H1 (cell line): ENCODE results near the gene TASOR2. TPM values are rescaled to one million over a fixed set of nuclear protein-coding genes. Genes with fewer than 3 reads are reported as not detected.

ENCODE experiments used
- CTCF ChIA-PET: fragments of 300-600 bp; sonication (Branson Sonifier 250); formaldehyde crosslinking; loops from one replicate; lab custom pipeline; 2021; ENCODE audit not compliant: partially characterized antibody; lab: Charles Lee
- POLR2A ChIA-PET: fragments of 300-600 bp; sonication (Branson Sonifier 250); formaldehyde crosslinking; loops from one replicate; lab custom pipeline; 2021; ENCODE audit warnings: inconsistent platforms; ENCODE audit not compliant: partially characterized antibody; lab: Charles Lee
- DNase-seq, 2 experiments: peaks; one replicate each; pipeline versions ENCODE4 v3.0.0 to v3.0.0-alpha.2; 2010 to 2022; ENCODE audit warnings: low spot score in 2 of 2, low read depth in 1 of 2, mixed read lengths in 1 of 2
- FAIRE-seq: peaks from 2 replicates; lab custom pipeline; 2011; peaks lifted over from hg19 to GRCh38; lab: Jason Lieb, UNC
- H2AFZ ChIP-seq: 2 replicates; pipeline ENCODE4 v1.8.1; 2012; ENCODE audit warnings: low read length, inconsistent platforms
- H2AK5ac ChIP-seq: 2 replicates; pipeline ENCODE4 v1.6.1; 2013; ENCODE audit warnings: low read depth, low read length
- H2BK120ac ChIP-seq: replicated peaks from 2 replicates; pipeline ENCODE3; 2013; ENCODE audit warnings: low read depth, low read length, inconsistent platforms
- H2BK12ac ChIP-seq: 2 replicates; pipeline ENCODE4 v1.6.1; 2013; ENCODE audit warnings: low read depth, low read length
- H2BK15ac ChIP-seq: 2 replicates; pipeline ENCODE4 v1.6.1; 2013; ENCODE audit warnings: low read length
- H2BK20ac ChIP-seq: 2 replicates; pipeline ENCODE4 v1.6.1; 2013; ENCODE audit warnings: low read length
- H2BK5ac ChIP-seq: 2 replicates; pipeline ENCODE4 v1.6.1; 2013; ENCODE audit warnings: low read depth, low read length
- H3K14ac ChIP-seq: 2 replicates; pipeline ENCODE4 v1.6.1; 2013; ENCODE audit warnings: inconsistent platforms; ENCODE audit not compliant: insufficient read length
- H3K18ac ChIP-seq: 2 replicates; pipeline ENCODE4 v1.6.1; 2013; ENCODE audit warnings: low read length; ENCODE audit errors: extremely low read depth
- H3K23ac ChIP-seq: 2 replicates; pipeline ENCODE4 v1.6.1; 2013; ENCODE audit warnings: inconsistent platforms; ENCODE audit not compliant: insufficient read length
- H3K23me2 ChIP-seq: 2 replicates; pipeline ENCODE4 v1.6.1; 2013; ENCODE audit warnings: low read depth, low read length
- H3K27ac ChIP-seq: 2 replicates; pipeline ENCODE4 v1.6.1; 2011; ENCODE audit warnings: low read depth, low read length, inconsistent platforms
- H3K27me3 ChIP-seq, 4 experiments: replicated peaks in 1 of 4; 1 replicate in 1 of 4; 2 replicates in 3 of 4; pipeline versions ENCODE4 v1.6.1 to v1.8.1; 2011 to 2013; ENCODE audit warnings: low read length in 3 of 4, mild to moderate bottlenecking in 3 of 4, inconsistent platforms in 2 of 4, mixed read lengths in 2 of 4, moderate library complexity in 1 of 4; ENCODE audit not compliant: control insufficient read depth in 3 of 4, insufficient read depth in 3 of 4; ENCODE audit errors: extremely low read depth in 1 of 4
- H3K36me3 ChIP-seq, 4 experiments: 2 replicates each; pipeline versions ENCODE4 v1.6.1 to v1.8.1; 2011 to 2013; ENCODE audit warnings: mild to moderate bottlenecking in 4 of 4, low read length in 3 of 4, moderate library complexity in 2 of 4, control low read depth in 1 of 4, inconsistent platforms in 1 of 4; ENCODE audit not compliant: insufficient read depth in 4 of 4, control insufficient read depth in 2 of 4
- H3K4ac ChIP-seq: replicated peaks from 2 replicates; pipeline ENCODE3; 2013; ENCODE audit warnings: low read length, low read depth, mixed read lengths, inconsistent platforms; ENCODE audit not compliant: insufficient read length
- H3K4me1 ChIP-seq, 4 experiments: replicated peaks in 1 of 4; 1 replicate in 1 of 4; 2 replicates in 3 of 4; pipeline versions ENCODE4 v1.6.1 to v1.8.1; 2011 to 2013; ENCODE audit warnings: low read length in 3 of 4, inconsistent platforms in 2 of 4, mixed read lengths in 1 of 4; ENCODE audit not compliant: insufficient read depth in 4 of 4, control insufficient read depth in 3 of 4
- H3K4me2 ChIP-seq, 2 experiments: 2 replicates each; pipeline versions ENCODE4 v1.6.1 to v1.8.1; 2011 to 2013; ENCODE audit warnings: low read depth in 2 of 2, low read length in 2 of 2, control low read depth in 1 of 2, inconsistent platforms in 1 of 2, mild to moderate bottlenecking in 1 of 2; ENCODE audit not compliant: insufficient read depth in 1 of 2
- H3K4me3 ChIP-seq, 4 experiments: fragments of 200-600, 300-600 bp in 1 of 4; sonication (generic), shearing (Covaris generic), sonication (Bioruptor Twin) in 1 of 4; 2 replicates each; pipeline versions ENCODE4 v1.5.1 to v1.8.1; 2011 to 2016; ENCODE audit warnings: low read length in 4 of 4, low read depth in 3 of 4, control low read depth in 2 of 4, inconsistent platforms in 2 of 4, mild to moderate bottlenecking in 2 of 4, mixed read lengths in 1 of 4, moderate library complexity in 1 of 4; ENCODE audit not compliant: insufficient read depth in 2 of 4; ENCODE audit errors: extremely low read depth in 1 of 4
- H3K56ac ChIP-seq: replicated peaks from 2 replicates; pipeline ENCODE3; 2013; ENCODE audit warnings: low read depth, mild to moderate bottlenecking, mixed read lengths, low read length, inconsistent platforms; ENCODE audit not compliant: insufficient read length
- H3K79me1 ChIP-seq: 2 replicates; pipeline ENCODE4 v1.6.1; 2013; ENCODE audit warnings: low read depth, low read length, control low read depth
- H3K79me2 ChIP-seq, 2 experiments: 2 replicates each; pipeline versions ENCODE4 v1.6.1 to v1.8.1; 2012 to 2013; ENCODE audit warnings: low read length in 2 of 2, mild to moderate bottlenecking in 2 of 2, inconsistent platforms in 1 of 2; ENCODE audit not compliant: insufficient read depth in 2 of 2, control insufficient read depth in 1 of 2
- H3K9ac ChIP-seq, 4 experiments: replicated peaks in 1 of 4; 1 replicate in 1 of 4; 2 replicates in 3 of 4; pipeline versions ENCODE4 v1.6.1 to v1.8.1; 2011 to 2013; ENCODE audit warnings: low read depth in 3 of 4, low read length in 3 of 4, control low read depth in 2 of 4, mild to moderate bottlenecking in 2 of 4, moderate library complexity in 2 of 4, inconsistent platforms in 1 of 4; ENCODE audit errors: extremely low read depth in 1 of 4
- H3K9me3 ChIP-seq, 2 experiments: 2 replicates each; pipeline versions ENCODE4 v1.6.1 to v1.8.1; 2012 to 2013; ENCODE audit warnings: mild to moderate bottlenecking in 2 of 2, moderate library complexity in 2 of 2, control low read depth in 1 of 2, inconsistent platforms in 1 of 2, low read depth in 1 of 2, low read length in 1 of 2, mixed read lengths in 1 of 2; ENCODE audit not compliant: insufficient read depth in 2 of 2
- H4K20me1 ChIP-seq, 2 experiments: replicated peaks in 1 of 2; 2 replicates each; pipeline versions ENCODE3 to v1.8.1; 2011 to 2013; ENCODE audit warnings: inconsistent platforms in 2 of 2, low read length in 2 of 2, mild to moderate bottlenecking in 1 of 2; ENCODE audit not compliant: insufficient read depth in 2 of 2, control insufficient read depth in 1 of 2
- H4K5ac ChIP-seq: 2 replicates; pipeline ENCODE4 v1.6.1; 2013; ENCODE audit warnings: low read length, low read depth, mixed read lengths, inconsistent platforms; ENCODE audit not compliant: insufficient read length
- H4K8ac ChIP-seq: 2 replicates; pipeline ENCODE4 v1.8.0; 2013; ENCODE audit warnings: mild to moderate bottlenecking, moderate library complexity, low read length, inconsistent platforms; ENCODE audit not compliant: insufficient read depth; ENCODE audit errors: extremely low read depth
- H4K91ac ChIP-seq: replicated peaks from 2 replicates; pipeline ENCODE3; 2013; ENCODE audit warnings: low read length, mixed read lengths, inconsistent platforms; ENCODE audit not compliant: insufficient read length
- BACH1 ChIP-seq: IDR thresholded peaks from 2 replicates; pipeline ENCODE4 v1.6.1; 2012; ENCODE audit warnings: low read length, improper control_type of control experiment
- EP300 ChIP-seq, 2 experiments: IDR thresholded peaks; 1 replicate in 1 of 2; 2 replicates in 1 of 2; pipeline ENCODE4 v1.6.1; 2011 to 2012; ENCODE audit warnings: low read depth in 2 of 2, low read length in 2 of 2, mild to moderate bottlenecking in 2 of 2, borderline replicate concordance in 1 of 2, inconsistent platforms in 1 of 2, moderate library complexity in 1 of 2
- USF2 ChIP-seq: IDR thresholded peaks from 2 replicates; pipeline ENCODE4 v1.6.1; 2011; ENCODE audit warnings: low read length, improper control_type of control experiment
- WGBS, 2 experiments: shearing (Covaris generic) in 1 of 2; methylation state at CpG; one replicate each; pipeline versions ENCODE4 v1.1.6 to v1.1.7; 2013 to 2015; ENCODE audit warnings: low lambda C conversion rate in 2 of 2, mixed read lengths in 2 of 2, inconsistent platforms in 1 of 2, low coverage in 1 of 2, missing lambda C conversion rate in 1 of 2; ENCODE audit not compliant: insufficient replicate concordance in 2 of 2, insufficient coverage in 1 of 2, insufficient read length in 1 of 2; ENCODE audit errors: extremely low coverage in 1 of 2, missing lambda C conversion rate in 1 of 2; 5-methylcytosine and 5-hydroxymethylcytosine counted together
- polyA plus RNA-seq, 7 experiments: library from polyadenylated mRNA; depleted of rRNA in 3 of 7; stranded (reverse) in 5 of 7; unstranded in 2 of 7; fragments of >200 nt in 5 of 7; fragments of 200-250 nt in 2 of 7; gene quantifications; 1 replicate in 5 of 7; 2 replicates in 1 of 7; 4 replicates in 1 of 7; pipeline versions ENCODE4 v1.2.1 to v1.2.3, GENCODE V29; 2011 to 2013; ENCODE audit warnings: missing spikeins in 2 of 7, mixed read lengths in 2 of 7
- total RNA-seq: library from RNA; stranded (reverse); fragmentation: NEBNext Ultra II Directional; extraction: Animal tissue kit (Norgen Biotek cat#: 25700); gene quantifications from 2 replicates; pipeline ENCODE4 v1.2.1, GENCODE V29; 2021

Gene TASOR2
- total and polyA plus RNA-seq, 2 of the 8 experiments (the other 6 are each of a cell fraction or from before 2014, with no cell fraction given): 13.1 to 74.9 TPM

DNA sequence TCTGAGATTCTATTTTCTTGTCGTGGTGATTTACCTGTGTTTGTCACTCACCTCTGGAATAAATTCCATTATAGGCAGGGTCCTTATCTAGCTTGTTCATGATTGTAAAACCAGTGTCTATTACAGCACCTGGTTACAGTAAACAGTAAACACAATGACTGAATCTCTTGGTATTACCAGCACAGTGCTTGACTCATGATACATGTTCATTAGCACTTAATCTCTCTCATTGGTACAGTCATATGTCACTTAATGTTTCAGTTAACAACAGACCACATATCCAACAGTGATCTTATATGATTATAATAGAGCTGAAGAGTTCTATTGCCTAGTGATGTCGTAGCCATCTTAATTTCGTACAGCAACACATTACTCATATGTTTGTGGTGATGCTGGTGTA, 1.6 kb upstream of the TASOR2 start:
- no peak overlapping the region for H3K4me3 ChIP-seq
- POLR2A ChIA-PET: interaction anchor here (1.2 to 1.5 kb wide), 2 partner anchors 9 to 13 kb away, joined by 3 to 5 read pairs; no protein-coding TSS in a partner anchor
- H2BK20ac ChIP-seq: no peak overlapping the region
- no peak overlapping the region for H2BK5ac ChIP-seq
- H4K5ac ChIP-seq: no peak overlapping the region
- peaks cover 2 to 8% of the 10 kb centered on the region in 2 experiments for H4K20me1 ChIP-seq
- no peak overlapping the region for H4K91ac ChIP-seq
- WGBS, 2 experiments: 80% methylated on average over 3 of the region's 3 CpGs; no CpG with 5 or more reads in 1 of the 2 experiments
- FAIRE-seq (no peak), DNase-seq (no peak)
- 0 out of 2 replicates have a peak, but pooled peaks cover 2% of the 10 kb centered on the region for H3K79me1 ChIP-seq
- no peak overlapping the region for H3K18ac ChIP-seq
- H3K56ac ChIP-seq: no peak overlapping the region
- H3K23ac ChIP-seq: no peak overlapping the region
- no peak overlapping the region for H2AFZ ChIP-seq
- TF ChIP-seq EP300 (IDR thresholded peaks at IDR 0.05; ENCODE audit: borderline replicate concordance in 1 of 2, low read depth in 2 of 2, low read length in 2 of 2): no peak
- no peak for TF ChIP-seq BACH1
- TF ChIP-seq USF2: no peak
- H2BK12ac ChIP-seq: no peak overlapping the region
- peaks cover 0 to 5% (median 1%) of the 10 kb centered on the region in 4 experiments; a peak in 2 of 7 replicates for H3K4me1 ChIP-seq
- peaks cover 4 to 29% of the 10 kb centered on the region in 2 experiments; a peak in 3 of 4 replicates for H3K79me2 ChIP-seq
- no peaks in the 10 kb centered on the region for H3K23me2 ChIP-seq
- H2BK15ac ChIP-seq: no peak overlapping the region
- CTCF ChIA-PET: interaction anchor here (1.1 to 2.0 kb wide), 3 partner anchors 10 to 19 kb away, joined by 3 to 6 read pairs (median 4); no protein-coding TSS in a partner anchor
- H4K8ac ChIP-seq: no peak overlapping the region
- no peak overlapping the region for H3K9ac ChIP-seq
- no peaks in the 10 kb centered on the region for H3K36me3 ChIP-seq
- no peak overlapping the region for H2AK5ac ChIP-seq
- no peak overlapping the region for H3K4ac ChIP-seq
- no peak overlapping the region for H2BK120ac ChIP-seq
- no peak overlapping the region for H3K27ac ChIP-seq
- H3K9me3 ChIP-seq: 0 out of 4 replicates have a peak, but pooled peaks cover 0 to 3% of the 10 kb centered on the region in 2 experiments
- H3K14ac ChIP-seq: no peak overlapping the region
- H3K27me3 ChIP-seq: peaks cover 0 to 16% (median 4%) of the 10 kb centered on the region in 4 experiments; a peak in 4 of 7 replicates
- no peak overlapping the region for H3K4me2 ChIP-seq
